ENCODE data around the gene MBTPS1.

GRCh38 chr16:84150926-84151325, 34.2 kb upstream of the MBTPS1 start:
- TF ChIP-seq GATA2 (IDR thresholded peaks at IDR 0.05; ENCODE audit: low read depth, low read length) (no peak), GATA3 (IDR thresholded peaks at IDR 0.05; ENCODE audit: low read depth, low read length) (no peak)

Measured in SH-SY5Y (cell line).